DMS 273 (cell line): ENCODE measurements around the gene TMEM117.

Experiments used
- DNase-seq: peaks from one replicate; lab custom pipeline; 2025; ENCODE audit not compliant: unreplicated experiment; lab: John Stamatoyannopoulos, UW

The TMEM117 gene

GRCh38 chr12:44433659-44434058, 597.8 kb downstream of the TMEM117 start:
- no peak for DNase-seq

- no peak for DNase-seq
Measured at GRCh38 chr12:44436756-44437155, 600.9 kb downstream of the TMEM117 start.
